T47D (cell line): ENCODE data around the gene CBFA2T2.

ENCODE experiments used
- DNase-seq, 2 experiments: peaks; one replicate each; pipeline versions ENCODE4 v3.0.0 to v3.0.0-alpha.2; 2011 to 2012; ENCODE audit warnings: low read depth in 1 of 2, low spot score in 1 of 2
- JUND ChIP-seq: IDR thresholded peaks from 2 replicates; pipeline ENCODE4 v1.6.1; 2012; ENCODE audit warnings: low read depth
- in situ Hi-C: cut with HindIII; loops from 2 replicates; pipeline ENCODE4 v1.10.0; 2016; ENCODE audit warnings: low sequenced_read_pairs, low pct_unique_long_range_greater_than_20kb

CBFA2T2 gene

GRCh38 chr20:33666293-33667244, 176.7 kb downstream of the CBFA2T2 start, which contains the start of gene ACTL10:
ACTL10 (plus strand) TSS chr20:33666943; CDS start chr20:33667498, 555 bp downstream.
- TF ChIP-seq JUND: no peak; the same call in 1 of the 2 replicates
- DNase-seq: peak; percentile 88 to 97
- in situ Hi-C loops: no loop called here

GRCh38 chr20:33667245-33667675, 177.4 kb downstream of the CBFA2T2 start:
- no peak for TF ChIP-seq JUND
- in situ Hi-C loops: no loop called here
- DNase-seq: peak in 1 of 2 experiments; percentile 78

- TF ChIP-seq JUND: no peak
- peak; percentile 80 to 85 for DNase-seq
- in situ Hi-C loops: no loop called here
These were observed 178.0 kb downstream of the CBFA2T2 start for GRCh38 chr20:33667676-33668465.

DNA sequence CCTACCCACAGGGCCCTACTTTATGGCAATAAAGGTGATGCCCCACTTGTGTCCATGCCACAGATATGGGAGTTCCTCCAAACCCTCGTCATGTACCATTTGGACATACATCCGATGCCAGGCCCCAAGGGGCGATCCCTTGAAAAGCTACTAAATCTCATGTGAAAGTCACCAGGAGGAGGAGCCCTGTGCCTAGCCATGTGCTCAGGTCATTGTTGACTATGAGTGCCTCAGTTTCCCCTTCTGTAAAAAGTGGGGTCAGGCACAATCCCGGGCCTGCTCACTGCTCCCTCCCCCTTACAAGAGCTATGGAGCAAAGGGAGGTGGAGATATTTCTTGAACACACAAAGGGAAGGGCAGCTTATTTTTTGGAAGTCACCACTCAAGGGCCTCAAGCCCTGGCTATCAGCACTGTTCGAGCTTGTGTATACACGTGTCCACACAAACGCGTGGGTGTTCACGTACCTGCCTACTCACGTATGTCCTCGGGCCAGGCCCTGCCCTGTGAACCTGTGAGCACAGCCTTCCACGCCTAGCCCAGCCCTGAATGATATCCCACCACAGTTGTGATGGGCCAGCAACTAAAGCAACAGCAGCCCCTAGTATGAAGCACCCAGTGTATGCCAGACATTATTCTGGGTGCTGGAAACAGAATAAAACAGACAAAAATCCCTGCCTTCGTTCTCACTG, 178.7 kb downstream of the CBFA2T2 start:
- DNase-seq: no peak
- in situ Hi-C loops: no loop called here
- no peak for TF ChIP-seq JUND

DNA sequence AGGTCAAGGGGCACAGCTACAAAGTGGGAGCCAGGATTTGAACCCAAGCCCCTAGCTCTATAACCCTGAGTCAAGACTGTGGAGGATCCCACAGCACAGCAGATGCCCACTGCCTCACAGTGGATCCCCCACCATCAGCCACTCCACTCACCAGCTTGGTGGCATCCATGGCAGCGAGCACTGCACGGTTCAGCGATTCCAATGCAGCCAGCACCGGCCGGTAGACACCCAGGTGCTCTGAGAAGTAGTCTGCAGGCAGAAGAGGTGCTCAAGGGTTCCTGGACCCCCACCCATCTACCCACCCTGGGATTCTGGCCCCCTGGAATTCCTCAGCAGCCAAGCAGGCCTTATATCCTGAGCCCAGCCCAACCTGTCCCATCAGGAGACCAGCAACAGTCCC, 179.3 kb downstream of the CBFA2T2 start:
- no peak for DNase-seq
- in situ Hi-C loops: no loop called here
- no peak for TF ChIP-seq JUND

DNA sequence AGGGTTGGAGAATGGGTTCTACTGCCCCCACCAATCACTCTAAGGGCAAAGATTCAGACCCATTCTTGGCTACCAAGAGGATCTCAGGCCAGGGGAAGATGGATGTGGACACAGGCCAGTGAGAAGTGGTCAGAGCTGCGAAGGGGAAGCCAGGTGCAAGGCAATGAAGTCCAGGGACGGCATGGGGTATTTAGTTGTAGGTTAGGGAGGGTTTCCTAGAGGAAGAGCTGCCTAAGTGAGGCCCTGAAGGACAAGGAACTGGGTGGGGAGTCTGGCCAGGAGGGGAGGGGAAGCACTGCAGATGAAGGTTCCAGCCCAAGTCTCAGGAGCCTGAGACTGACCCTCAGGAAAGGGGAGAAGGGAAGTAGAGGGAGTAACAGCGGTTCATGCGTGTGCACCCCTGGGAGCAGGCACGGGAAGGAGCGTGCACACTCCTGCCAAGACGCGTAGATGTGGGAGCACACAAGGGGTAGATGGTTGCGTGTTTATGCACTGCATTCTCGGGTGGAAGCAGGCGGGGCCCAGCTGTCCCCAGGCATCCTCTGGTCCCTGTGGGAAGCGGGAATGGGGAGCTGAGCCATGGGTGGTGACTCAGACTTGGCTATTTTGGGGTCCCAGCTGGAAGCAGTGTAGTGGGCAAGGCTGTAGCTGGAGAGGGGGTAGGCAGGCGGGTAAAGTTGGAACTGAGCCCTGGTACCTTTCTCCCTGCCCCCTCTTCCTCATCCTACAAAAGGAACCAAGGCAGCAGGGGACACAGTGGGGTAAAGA, 180.2 kb downstream of the CBFA2T2 start:
- no peak for TF ChIP-seq JUND
- in situ Hi-C loops: no loop called here
- DNase-seq: no peak

DNA sequence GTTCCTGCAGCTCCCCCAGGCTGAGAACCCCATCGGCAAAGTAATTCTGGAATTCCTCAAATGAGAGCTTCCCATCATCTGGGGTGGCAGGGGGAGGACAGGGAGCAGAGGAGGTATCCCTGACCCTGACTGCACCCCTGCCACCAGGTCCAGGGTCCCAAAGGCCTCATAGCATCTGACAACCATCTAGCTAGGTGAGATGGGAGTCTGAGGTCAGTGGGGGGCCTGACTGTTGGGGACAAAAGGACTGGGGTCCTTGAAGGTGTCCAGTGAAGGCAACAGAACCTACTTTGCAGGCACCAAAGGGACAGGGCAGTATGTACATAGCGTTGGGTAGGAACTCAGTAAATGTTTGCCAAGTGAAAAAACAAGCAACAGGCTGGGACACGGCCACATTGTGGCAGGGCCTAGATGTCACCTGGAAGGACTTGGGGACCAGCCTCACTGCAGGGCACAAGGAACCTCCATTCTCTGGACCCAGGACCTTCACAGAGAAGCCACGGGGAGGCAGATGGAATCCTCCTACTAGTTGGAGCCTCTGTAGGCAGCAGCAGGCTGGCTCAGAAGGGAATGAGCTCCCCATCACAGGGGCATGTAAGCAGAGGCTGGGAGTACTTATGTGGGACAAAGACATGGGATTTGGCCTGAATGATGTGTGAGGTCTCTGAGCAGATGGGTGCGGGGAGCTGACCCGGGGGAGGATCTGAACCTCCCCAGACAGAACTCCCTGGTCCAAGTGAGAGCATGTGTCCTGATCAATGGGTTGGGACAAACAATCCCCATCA, 181.0 kb downstream of the CBFA2T2 start:
- in situ Hi-C loops: no loop called here
- TF ChIP-seq JUND: no peak
- DNase-seq: peak; percentile 81 to 85

DNA sequence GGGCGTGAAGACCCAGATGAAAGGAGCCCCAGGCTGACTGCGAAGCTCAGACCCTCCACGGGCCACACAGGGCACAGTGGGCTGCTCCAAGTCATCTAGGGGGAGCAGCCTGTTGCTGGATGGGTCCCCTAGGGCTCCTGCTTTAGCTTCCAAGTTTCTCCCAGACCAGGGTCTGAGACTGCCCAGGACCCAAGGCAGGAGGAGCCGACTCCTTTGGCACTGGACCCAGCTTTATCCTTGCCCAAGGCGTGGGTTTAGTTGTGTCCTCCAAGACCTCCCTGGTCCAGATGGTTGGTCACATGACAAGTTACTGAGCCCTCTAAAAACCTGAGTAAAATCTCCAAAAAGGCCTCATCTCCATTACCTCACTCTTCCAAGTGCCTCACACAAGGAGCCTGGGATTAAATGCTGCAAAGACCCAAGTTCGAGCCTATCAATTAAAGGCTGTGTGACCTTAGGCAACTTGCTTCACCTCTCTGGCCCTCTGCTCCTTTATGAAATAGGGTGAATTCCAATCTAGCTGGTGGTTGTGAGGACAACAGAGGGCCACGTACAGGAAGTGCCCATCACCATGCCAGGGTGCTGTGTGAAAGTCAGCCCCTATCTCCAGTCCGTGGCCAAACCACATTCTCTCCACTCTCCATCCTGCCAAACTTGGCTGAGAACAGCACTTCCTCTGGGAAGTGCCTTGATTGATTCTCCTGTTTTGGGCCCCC, 181.8 kb downstream of the CBFA2T2 start:
- no peak for TF ChIP-seq JUND
- in situ Hi-C loops: no loop called here
- DNase-seq: no peak

DNA sequence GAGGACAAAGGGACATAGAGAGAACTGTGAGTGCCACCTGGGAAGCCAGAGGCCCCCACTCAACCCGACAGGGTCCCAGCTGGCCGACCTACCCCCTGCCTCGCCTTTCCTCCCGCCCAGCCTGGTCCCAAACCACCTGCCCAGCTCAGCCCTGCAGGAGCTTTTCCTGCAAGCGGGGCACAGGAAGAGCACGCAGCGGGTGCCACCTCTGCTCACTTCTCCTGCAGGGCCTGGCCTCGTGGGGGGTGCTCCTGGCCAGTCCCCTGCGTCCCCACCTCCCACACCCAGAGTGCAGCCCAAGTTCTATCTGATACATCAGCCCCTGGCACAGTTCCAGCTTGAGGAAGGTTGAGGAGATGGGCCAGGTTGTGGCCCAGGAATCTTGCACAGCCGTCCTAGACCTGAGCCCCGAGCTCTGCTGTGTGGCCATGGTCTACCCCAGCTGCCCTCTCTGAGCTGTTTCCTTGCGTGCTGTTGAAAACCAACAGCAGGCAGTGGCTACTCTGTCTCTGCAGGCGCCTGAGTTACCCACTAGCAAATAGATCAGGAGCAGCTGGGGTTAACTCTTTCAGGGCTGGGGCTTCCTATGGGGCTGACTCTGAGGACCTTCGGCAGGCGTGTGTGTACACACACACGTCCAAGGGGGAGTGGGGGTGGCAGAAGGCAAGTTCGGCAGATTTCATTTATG, 182.7 kb downstream of the CBFA2T2 start:
- TF ChIP-seq JUND: no peak
- peak in 1 of 2 experiments; percentile 65 for DNase-seq
- in situ Hi-C loops: no loop called here

- no peak for DNase-seq
- TF ChIP-seq JUND: no peak
- in situ Hi-C loops: no loop called here
These were observed 183.2 kb downstream of the CBFA2T2 start for GRCh38 chr20:33673114-33673409.
